Body of pancreas (tissue), 4 donors: Measurements from ENCODE around the gene KRTAP4-9. TPM values are rescaled to one million over a fixed set of nuclear protein-coding genes. Genes with fewer than 3 reads are reported as not detected.
"Not testable (repeated sequence)": the region's sequence is repeated elsewhere in the genome, so short reads cannot be mapped to it uniquely, and the experiment has no call there.

Experiments used
- ATAC-seq: fragments of 150-250 bp; one replicate; pipeline ENCODE4 v1.9.1; 2016
- DNase-seq, 4 donors: peaks; one replicate each; pipeline ENCODE4 v3.0.0-alpha.2; 2019
- H3K27ac ChIP-seq, 4 donors: fragments of 200-600 bp; sonication (generic); 1 replicate in 3 of 4; 2 replicates in 1 of 4; pipeline versions ENCODE4 v1.5.1 to v1.6.1; 2016 to 2019; ENCODE audit warnings: mild to moderate bottlenecking in 1 of 4, mixed read lengths in 1 of 4, moderate library complexity in 1 of 4
- H3K27me3 ChIP-seq, 2 donors: fragments of 200-600 bp; sonication (generic); one replicate each; pipeline ENCODE4 v1.6.0; 2016; ENCODE audit warnings: mild to moderate bottlenecking in 1 of 2
- H3K36me3 ChIP-seq, 2 donors: fragments of 200-600 bp; sonication (generic); replicated peaks in 1 of 2; 2 replicates each; pipeline ENCODE4 v1.5.1; 2016; ENCODE audit warnings: low read depth in 2 of 2; ENCODE audit not compliant: insufficient read depth in 1 of 2
- H3K4me1 ChIP-seq: fragments of 200-600 bp; sonication (generic); one replicate; pipeline ENCODE4 v1.6.0; 2016
- H3K4me3 ChIP-seq, 2 donors: fragments of 200-600 bp; sonication (generic); 1 replicate in 1 of 2; 2 replicates in 1 of 2; pipeline ENCODE4 v1.5.1; 2016 to 2019
- H3K9me3 ChIP-seq, 3 donors: fragments of 200-600 bp; sonication (generic); 1 replicate in 2 of 3; 2 replicates in 1 of 3; pipeline ENCODE4 v1.5.1; 2016
- CTCF ChIP-seq, 7 experiments: fragments of 450-650 bp in 4 of 7; fragments of 200-600 bp in 3 of 7; sonication (generic) in 3 of 7; IDR thresholded peaks; one replicate each; pipeline ENCODE4 v1.5.1; 2016 to 2019; ENCODE audit warnings: antibody characterized with exemption in 7 of 7
- POLR2A ChIP-seq, 3 donors: fragments of 450-650 bp; IDR thresholded peaks; one replicate each; pipeline ENCODE4 v1.6.1; 2016; ENCODE audit warnings: antibody characterized with exemption in 3 of 3, mild to moderate bottlenecking in 2 of 3
- WGBS, 2 donors: methylation state at CpG; one replicate each; pipeline ENCODE4 v1.1.5; 2017; 5-methylcytosine and 5-hydroxymethylcytosine counted together
- intact Hi-C: fragments of 100-400 bp; cut with DNase I; formaldehyde crosslinking; loops from one replicate; pipeline ENCODE4 v1.15.1; 2023
- total RNA-seq, 2 donors: library from RNA; depleted of rRNA; stranded (reverse); fragments of >200 nt; gene quantifications; one replicate each; pipeline ENCODE4 v1.1.0, GENCODE V29; 2016

The KRTAP4-9 gene
- total RNA-seq, 2 donors from 2014 or later, result not detected

DNA sequence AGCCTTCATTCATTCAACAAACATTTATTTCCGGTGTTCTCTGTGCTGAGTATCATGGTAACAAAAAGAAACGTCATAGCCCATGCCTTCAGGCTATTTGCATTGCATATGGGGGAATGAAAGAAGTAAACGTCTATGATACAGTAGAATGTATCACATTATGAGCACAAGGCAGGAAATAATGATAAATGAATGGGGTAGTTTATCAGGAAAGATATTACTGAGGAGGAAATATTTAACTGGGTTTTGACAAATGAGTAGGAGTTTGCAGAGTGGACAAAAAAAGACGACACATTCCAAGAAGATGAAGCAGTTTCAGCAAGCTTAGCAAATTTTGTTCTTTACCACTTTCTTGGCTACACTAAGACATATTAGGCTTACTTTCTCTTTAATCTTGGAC is 22.6 kb upstream of the KRTAP4-9 start:
- Histone ChIP-seq H3K27me3 (no peaks in the 10 kb centered on the region), H3K4me3 (no peak overlapping the region), H3K4me1 (no peaks in the 10 kb centered on the region), H3K36me3 (no peaks in the 10 kb centered on the region), H3K27ac (no peak overlapping the region), H3K9me3 (no peaks in the 10 kb centered on the region)
- DNase-seq (no peak), ATAC-seq (no peak)
- TF ChIP-seq POLR2A (IDR thresholded peaks at IDR 0.05) (no peak), CTCF (IDR thresholded peaks at IDR 0.05) (no peak)
- WGBS, 2 donors, result 28 to 42% methylated on average over 4 of the region's 4 CpGs
- intact Hi-C loops, result no loop called here

DNA sequence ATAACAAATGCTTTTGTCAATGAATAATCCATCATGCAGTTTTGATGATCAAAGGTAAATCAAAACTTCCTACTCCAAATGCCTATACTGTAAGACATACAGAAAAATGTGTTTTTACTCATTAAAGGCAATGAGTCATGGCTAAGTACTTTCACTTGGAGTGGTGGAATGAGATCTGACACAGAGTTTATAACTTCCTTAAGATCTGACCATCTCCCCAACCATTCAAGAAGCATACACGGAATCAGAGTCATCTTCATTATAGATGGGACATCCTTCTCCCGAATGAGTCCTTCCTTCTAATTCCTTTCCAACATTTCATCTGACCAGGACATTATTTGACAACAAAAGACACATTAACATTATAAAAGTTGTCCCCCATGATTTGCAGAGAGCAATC is 21.8 kb upstream of the KRTAP4-9 start:
- H3K9me3 ChIP-seq, H3K27me3 ChIP-seq, DNase-seq, H3K36me3 ChIP-seq, H3K4me3 ChIP-seq, H3K27ac ChIP-seq, intact Hi-C loops, ATAC-seq, H3K4me1 ChIP-seq: not testable (repeated sequence)
- WGBS, 2 donors, result 59% methylated on average over 2 of the region's 2 CpGs

DNA sequence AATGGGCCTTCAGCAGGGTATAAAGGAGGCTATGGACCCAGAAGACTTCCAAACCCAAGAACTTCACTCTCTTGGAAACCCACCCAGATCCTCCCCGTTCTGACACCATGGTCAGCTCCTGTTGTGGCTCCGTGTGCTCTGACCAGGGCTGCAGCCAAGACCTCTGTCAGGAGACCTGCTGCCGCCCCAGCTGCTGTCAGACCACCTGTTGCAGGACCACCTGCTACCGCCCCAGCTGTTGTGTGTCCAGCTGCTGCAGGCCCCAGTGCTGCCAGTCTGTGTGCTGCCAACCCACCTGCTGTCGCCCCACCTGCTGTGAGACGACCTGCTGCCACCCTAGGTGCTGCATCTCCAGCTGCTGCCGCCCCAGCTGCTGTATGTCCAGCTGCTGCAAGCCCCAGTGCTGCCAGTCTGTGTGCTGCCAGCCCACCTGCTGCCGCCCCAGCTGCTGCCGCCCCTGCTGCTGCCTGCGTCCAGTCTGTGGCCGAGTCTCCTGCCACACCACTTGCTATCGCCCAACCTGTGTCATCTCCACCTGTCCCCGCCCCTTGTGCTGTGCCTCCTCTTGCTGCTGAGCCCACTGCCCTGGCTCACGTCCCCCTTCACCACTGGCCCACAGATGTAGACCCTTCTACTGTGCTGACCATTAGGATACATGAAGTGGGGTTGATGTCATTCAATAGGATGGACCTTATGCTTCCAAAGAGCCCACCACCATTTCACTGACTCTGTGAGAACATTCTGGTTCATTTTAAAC is 20.9 kb upstream of the KRTAP4-9 start, which contains the start of gene KRTAP4-7:
KRTAP4-7 (plus strand) TSS at position 51 of the 757 bp plus-strand sequence; CDS start at position 108, 57 bp downstream.
- H3K9me3 ChIP-seq, H3K27me3 ChIP-seq, H3K36me3 ChIP-seq, ATAC-seq, H3K4me1 ChIP-seq, H3K27ac ChIP-seq, H3K4me3 ChIP-seq, DNase-seq, intact Hi-C loops: not testable (repeated sequence)
- WGBS, 2 donors, result 53 to 58% methylated on average over 6 to 8 of the region's 14 CpGs

- H3K9me3 ChIP-seq, DNase-seq, ATAC-seq, H3K4me3 ChIP-seq, H3K36me3 ChIP-seq, H3K27ac ChIP-seq, intact Hi-C loops, H3K4me1 ChIP-seq, H3K27me3 ChIP-seq: not testable (repeated sequence)
- WGBS, 2 donors, result 37 to 61% methylated on average over 4 of the region's 4 CpGs
Measured at GRCh38 chr17:41088760-41089352, 16.3 kb upstream of the KRTAP4-9 start.

GRCh38 chr17:41096055-41096454 is 9.1 kb upstream of the KRTAP4-9 start:
- H3K4me3 ChIP-seq, result no peak overlapping the region
- H3K4me1 ChIP-seq, result no peaks in the 10 kb centered on the region
- WGBS, 2 donors, result 74 to 80% methylated on average over 7 of the region's 7 CpGs
- intact Hi-C loops, result no loop called here
- H3K36me3 ChIP-seq, result no peaks in the 10 kb centered on the region
- ATAC-seq (no peak), DNase-seq (no peak)
- no peak overlapping the region for H3K27ac ChIP-seq
- TF ChIP-seq POLR2A (IDR thresholded peaks at IDR 0.05), result no peak
- no peak for TF ChIP-seq CTCF (IDR thresholded peaks at IDR 0.05)
- no peaks in the 10 kb centered on the region for H3K27me3 ChIP-seq
- H3K9me3 ChIP-seq, result no peaks in the 10 kb centered on the region

DNA sequence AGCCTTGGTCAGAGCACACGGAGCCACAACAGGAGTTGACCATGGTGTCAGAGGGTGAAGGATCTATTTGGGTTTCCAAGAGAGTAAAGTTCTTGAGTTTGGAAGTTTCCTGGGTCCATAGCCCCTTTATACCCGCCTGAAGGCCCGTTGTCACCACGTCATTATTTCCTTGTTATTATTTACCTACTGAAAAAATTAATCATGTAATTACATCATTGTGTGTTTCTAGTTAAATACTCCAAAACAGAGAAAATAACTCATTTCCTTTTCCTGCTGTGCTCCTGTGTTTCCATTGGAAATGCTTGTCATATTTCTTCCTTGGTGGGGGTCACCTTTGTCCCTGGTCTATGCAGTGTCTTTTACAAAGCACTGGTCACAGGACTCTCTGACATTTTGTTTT is 7.1 kb upstream of the KRTAP4-9 start, which contains the start of gene KRTAP4-8:
KRTAP4-8 (minus strand) TSS at position 101 of the 400 bp plus-strand sequence; CDS start at position 43, 58 bp downstream.
- intact Hi-C loops, result no loop called here
- ATAC-seq (no peak), DNase-seq (no peak)
- Histone ChIP-seq H3K4me1 (no peaks in the 10 kb centered on the region), H3K36me3 (no peaks in the 10 kb centered on the region), H3K4me3 (no peak within 1 kb of the TSS), H3K27me3 (no peaks in the 10 kb centered on the region), H3K9me3 (no peaks in the 10 kb centered on the region), H3K27ac (no peak within 1 kb of the TSS)
- WGBS, 2 donors, result 32 to 35% methylated on average over 4 of the region's 4 CpGs
- TF ChIP-seq CTCF (IDR thresholded peaks at IDR 0.05), result no peak
- no peak for TF ChIP-seq POLR2A (IDR thresholded peaks at IDR 0.05)
